ENCODE data around the gene TMEM174. TPM values are rescaled to one million over a fixed set of nuclear protein-coding genes. Genes with fewer than 3 reads are reported as not detected.
A peak's percentile ranks its signal among the peaks of the same experiment; 100 is the strongest.

TMEM174 gene
- total and polyA plus RNA-seq, 2 experiments from 2014 or later: not detected

GRCh38 chr5:73186976-73187375 is 14.0 kb downstream of the TMEM174 start:
- Histone ChIP-seq H3K4me3 (no peak overlapping the region), H3K36me3 (no peaks in the 10 kb centered on the region), H3K27ac (no peak overlapping the region), H3K9me3 (ENCODE audit: low read depth) (no peaks in the 10 kb centered on the region), H3K4me1 (ENCODE audit: low read depth) (no peaks in the 10 kb centered on the region), H3K27me3 (no peaks in the 10 kb centered on the region)
- no peak for TF ChIP-seq CTCF (IDR thresholded peaks at IDR 0.05; ENCODE audit: low read depth, low read length)
- DNase-seq (ENCODE audit: low read depth in 1 of 2, low spot score in 1 of 2): no peak

GRCh38 chr5:73188764-73189531 is 16.0 kb downstream of the TMEM174 start:
- Histone ChIP-seq H3K9me3 (ENCODE audit: low read depth) (no peaks in the 10 kb centered on the region), H3K27me3 (no peaks in the 10 kb centered on the region), H3K4me3 (no peak overlapping the region), H3K4me1 (ENCODE audit: low read depth) (no peaks in the 10 kb centered on the region), H3K27ac (no peak overlapping the region), H3K36me3 (no peaks in the 10 kb centered on the region)
- TF ChIP-seq CTCF (IDR thresholded peaks at IDR 0.05; ENCODE audit: low read depth, low read length): no peak
- no peak for DNase-seq (ENCODE audit: low read depth in 1 of 2, low spot score in 1 of 2)

GRCh38 chr5:73189871-73190376 is 16.9 kb downstream of the TMEM174 start:
- Histone ChIP-seq H3K36me3 (no peaks in the 10 kb centered on the region), H3K4me1 (ENCODE audit: low read depth) (no peaks in the 10 kb centered on the region), H3K9me3 (ENCODE audit: low read depth) (no peaks in the 10 kb centered on the region), H3K4me3 (no peak overlapping the region), H3K27ac (no peak overlapping the region), H3K27me3 (no peaks in the 10 kb centered on the region)
- TF ChIP-seq CTCF (IDR thresholded peaks at IDR 0.05; ENCODE audit: low read depth, low read length): no peak
- peak in 1 of 2 donors; percentile 48 for DNase-seq (ENCODE audit: low read depth in 1 of 2, low spot score in 1 of 2)

GRCh38 chr5:73192370-73192769 is 19.4 kb downstream of the TMEM174 start:
- H3K9me3 ChIP-seq (ENCODE audit: low read depth): no peaks in the 10 kb centered on the region
- no peaks in the 10 kb centered on the region for H3K4me1 ChIP-seq (ENCODE audit: low read depth)
- peaks cover 6% of the 10 kb centered on the region for H3K27me3 ChIP-seq
- no peak overlapping the region for H3K27ac ChIP-seq
- H3K4me3 ChIP-seq: no peak overlapping the region
- H3K36me3 ChIP-seq: no peaks in the 10 kb centered on the region
- no peak for TF ChIP-seq CTCF (IDR thresholded peaks at IDR 0.05; ENCODE audit: low read depth, low read length)
- no peak for DNase-seq (ENCODE audit: low read depth in 1 of 2, low spot score in 1 of 2)

- Histone ChIP-seq H3K4me1 (ENCODE audit: low read depth) (no peaks in the 10 kb centered on the region), H3K36me3 (no peaks in the 10 kb centered on the region), H3K27me3 (peaks cover 8% of the 10 kb centered on the region), H3K4me3 (no peak overlapping the region), H3K27ac (no peak overlapping the region), H3K9me3 (ENCODE audit: low read depth) (no peaks in the 10 kb centered on the region)
- DNase-seq (ENCODE audit: low read depth in 1 of 2, low spot score in 1 of 2): no peak
- TF ChIP-seq CTCF (IDR thresholded peaks at IDR 0.05; ENCODE audit: low read depth, low read length): no peak
Measured at GRCh38 chr5:73193592-73193991, 20.6 kb downstream of the TMEM174 start.

Data from cardiac muscle cell (in vitro differentiated cells and primary cell).